GM21737 (cell line): ENCODE results near the gene PIKFYVE.
A peak's percentile ranks its signal among the peaks of the same experiment; 100 is the strongest.
"Not testable (repeated sequence)": the region's sequence is repeated elsewhere in the genome, so short reads cannot be mapped to it uniquely, and the experiment has no call there.

Source experiments
- ATAC-seq: cut with Tn5 transposase; IDR thresholded peaks from one replicate; pipeline ENCODE4 v1.9.1; 2021; ENCODE audit warnings: mild to moderate bottlenecking, moderate library complexity; ENCODE audit not compliant: unreplicated experiment

PIKFYVE gene

GRCh38 chr2:208254871-208255556, 11.0 kb upstream of the PIKFYVE start, which contains the start of gene IDH1:
IDH1 (minus strand) TSS chr2:208255071; CDS start chr2:208251551, 3,520 bp downstream.
- ATAC-seq, result peak; percentile 74

DNA sequence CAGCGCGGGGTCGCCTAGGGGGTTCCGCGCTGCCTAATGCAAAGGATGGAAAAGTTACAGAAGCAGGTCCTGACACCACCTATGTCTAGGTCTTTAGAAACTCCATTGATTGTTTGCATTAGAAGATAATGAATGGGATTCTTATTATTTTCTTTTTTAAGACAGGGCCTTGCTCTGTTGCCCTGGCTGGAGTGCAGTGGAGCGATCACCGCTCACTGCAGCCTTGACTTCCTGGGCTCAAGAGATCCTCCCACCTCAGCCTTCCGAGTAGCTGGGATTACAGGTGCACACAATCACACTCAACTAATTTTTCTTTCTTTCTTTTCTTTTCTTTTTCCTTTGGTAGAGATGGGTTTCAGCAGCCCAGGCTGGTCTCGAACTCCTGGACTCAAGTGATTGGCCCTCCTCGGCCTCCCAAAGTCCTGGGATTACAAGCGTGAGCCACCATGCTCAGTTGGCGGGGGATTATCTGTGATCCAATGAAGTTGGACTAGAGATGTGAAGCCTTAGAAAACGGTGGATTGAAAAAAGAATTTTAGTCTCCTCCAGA, 10.4 kb upstream of the PIKFYVE start:
- peak; percentile 14 for ATAC-seq

GRCh38 chr2:208256192-208256782, 9.8 kb upstream of the PIKFYVE start:
- ATAC-seq, result no peak

DNA sequence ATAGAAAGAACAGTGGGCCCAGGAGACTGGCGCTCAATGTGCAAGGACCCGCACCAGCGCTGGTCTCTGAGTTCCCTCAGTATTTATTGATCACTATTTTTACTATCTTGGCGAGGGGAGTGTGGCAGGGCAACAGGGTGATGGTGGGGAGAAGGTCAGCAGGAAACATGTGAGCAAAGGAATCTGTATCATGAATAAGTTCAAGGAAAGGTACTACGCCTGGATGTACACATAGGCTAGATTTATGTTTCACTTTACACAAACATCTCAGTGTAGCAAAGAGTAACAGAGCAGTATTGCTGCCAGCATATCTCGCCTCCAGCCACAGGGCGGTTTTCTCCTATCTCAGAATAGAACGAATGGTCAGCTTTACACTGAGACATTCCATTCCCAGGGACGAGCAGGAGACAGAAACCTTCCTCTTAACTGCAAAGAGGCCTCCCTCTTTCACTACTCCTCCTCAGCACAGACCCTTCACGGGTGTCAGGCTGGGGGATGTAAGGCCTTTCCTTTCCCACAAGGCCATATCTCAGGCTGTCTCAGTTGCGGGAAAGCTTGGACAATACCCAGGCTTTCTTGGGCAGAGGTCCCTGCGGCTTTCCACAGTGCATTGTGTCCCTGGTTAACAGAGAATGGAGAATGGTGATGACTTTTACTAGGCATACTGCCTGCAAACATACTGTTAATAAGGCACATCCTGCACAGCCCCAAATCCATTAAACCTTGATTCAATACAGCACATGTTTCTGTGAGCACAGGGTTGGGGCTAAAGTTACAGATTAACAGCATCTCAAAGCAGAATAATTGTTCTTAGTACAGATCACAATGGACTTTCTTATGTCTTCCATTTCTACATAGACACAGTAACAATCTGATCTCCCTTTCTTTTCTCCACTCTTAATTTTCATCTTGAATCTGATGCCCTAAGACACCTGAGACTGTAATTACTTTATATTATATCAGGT, 8.9 kb upstream of the PIKFYVE start:
- ATAC-seq, result not testable (repeated sequence)

DNA sequence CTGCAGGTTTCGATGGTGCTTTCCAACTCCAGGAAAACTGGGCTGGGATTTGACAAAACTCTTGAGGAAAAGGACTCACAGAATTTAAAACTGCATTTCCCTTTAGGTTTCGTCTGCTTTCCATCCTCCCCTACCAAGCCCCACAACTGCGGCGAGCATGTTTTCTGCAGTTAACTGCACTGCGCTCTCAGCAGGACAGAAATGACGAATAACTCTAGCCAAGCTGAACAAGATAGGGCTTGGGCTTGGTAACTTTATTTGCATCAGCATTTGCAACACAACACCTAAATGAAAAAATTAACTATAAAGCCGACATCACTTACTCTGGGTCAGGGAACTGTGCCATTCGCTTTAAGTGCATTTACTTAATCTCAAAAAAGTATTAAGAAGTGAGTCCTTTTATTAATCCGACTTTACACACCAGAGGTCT, 669 bp upstream of the PIKFYVE start:
- ATAC-seq, result peak; percentile 34

GRCh38 chr2:208266553-208266893, 468 bp downstream of the PIKFYVE start:
- peak; percentile 10 for ATAC-seq

DNA sequence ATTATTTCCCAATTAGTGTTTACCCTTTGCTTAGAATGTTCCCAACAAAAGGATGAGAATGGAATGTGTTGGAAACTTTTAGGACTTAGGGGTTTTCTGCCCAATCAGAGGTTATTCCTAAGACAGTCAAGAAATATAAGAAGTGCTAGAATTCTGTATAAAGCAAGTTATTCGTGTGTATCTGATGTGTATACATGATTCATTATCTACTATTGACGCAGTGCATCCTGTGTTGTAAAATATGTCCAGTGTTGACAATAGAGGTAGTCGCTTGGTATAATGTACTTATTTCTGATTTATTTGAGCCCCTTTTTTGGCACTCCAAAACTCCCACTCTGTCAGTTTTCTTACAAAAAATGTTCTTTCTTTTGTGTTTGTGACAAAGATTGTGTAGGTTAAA, 881 bp downstream of the PIKFYVE start:
- no peak for ATAC-seq

GRCh38 chr2:208267526-208267925, 1.5 kb downstream of the PIKFYVE start:
- not testable (repeated sequence) for ATAC-seq

- ATAC-seq, result no peak
These were observed 2.3 kb downstream of the PIKFYVE start for GRCh38 chr2:208268156-208268952.

- no peak for ATAC-seq
These were observed 3.0 kb downstream of the PIKFYVE start for GRCh38 chr2:208269091-208269490.

DNA sequence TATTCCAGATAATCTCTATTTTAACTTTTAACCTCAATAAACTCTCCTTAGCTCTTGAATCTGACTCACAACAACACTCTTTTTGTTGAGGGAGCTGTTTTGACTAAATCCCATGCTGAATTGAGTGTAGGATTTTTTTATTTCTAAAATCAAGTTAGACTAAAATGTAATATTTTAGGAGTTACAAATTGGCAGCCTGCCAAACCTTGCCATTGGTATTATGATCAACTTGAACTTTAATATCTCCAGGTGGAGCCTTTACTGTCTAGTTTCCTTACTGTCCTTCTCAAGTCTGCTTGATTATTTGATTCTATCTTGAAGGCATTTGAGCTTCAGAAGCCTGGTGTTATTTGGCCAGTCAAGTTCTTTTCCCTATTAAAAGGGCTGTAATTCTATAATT, 8.7 kb downstream of the PIKFYVE start:
- no peak for ATAC-seq

GRCh38 chr2:208278549-208278948, 12.5 kb downstream of the PIKFYVE start:
- no peak for ATAC-seq

GRCh38 chr2:208279236-208279635, 13.2 kb downstream of the PIKFYVE start:
- no peak for ATAC-seq

DNA sequence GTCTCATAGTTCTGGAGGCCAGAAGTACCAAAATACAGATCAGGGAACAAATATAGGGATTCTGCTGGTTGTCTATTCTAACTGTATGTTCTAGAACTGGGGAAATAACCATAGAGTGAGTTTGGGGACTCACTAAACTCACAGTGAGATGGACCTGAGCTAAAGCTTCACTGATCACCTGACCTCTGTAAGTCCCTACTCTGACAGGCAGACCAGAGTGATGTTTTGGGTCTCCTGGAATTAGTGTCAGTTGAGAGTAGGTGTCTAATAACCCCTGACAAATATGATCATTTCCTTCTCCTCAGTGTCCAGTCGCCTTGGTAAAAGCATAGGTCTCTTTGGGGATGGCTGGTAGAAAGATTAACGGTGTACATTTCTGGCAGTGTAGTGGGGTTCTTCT, 14.2 kb downstream of the PIKFYVE start:
- ATAC-seq, result no peak

DNA sequence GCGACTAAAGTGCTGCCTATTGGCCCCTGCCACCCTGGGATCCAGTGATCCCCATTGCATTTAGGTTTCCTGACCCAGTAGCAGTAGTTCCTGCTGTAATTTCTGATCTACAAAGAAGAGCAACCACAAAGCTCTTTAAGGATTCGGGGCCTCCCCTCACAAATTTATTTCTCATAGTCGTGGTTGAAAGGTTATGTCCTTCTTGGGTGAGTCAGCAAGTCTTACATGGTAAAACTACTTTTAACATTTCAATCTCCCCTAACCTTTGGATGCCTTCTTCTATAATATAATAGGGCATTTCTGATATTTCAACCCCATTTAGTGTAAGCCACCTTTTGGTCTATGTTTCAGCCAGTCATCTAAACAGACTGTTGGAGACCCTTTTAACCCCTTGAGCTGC, 14.9 kb downstream of the PIKFYVE start:
- ATAC-seq, result peak; percentile 47

DNA sequence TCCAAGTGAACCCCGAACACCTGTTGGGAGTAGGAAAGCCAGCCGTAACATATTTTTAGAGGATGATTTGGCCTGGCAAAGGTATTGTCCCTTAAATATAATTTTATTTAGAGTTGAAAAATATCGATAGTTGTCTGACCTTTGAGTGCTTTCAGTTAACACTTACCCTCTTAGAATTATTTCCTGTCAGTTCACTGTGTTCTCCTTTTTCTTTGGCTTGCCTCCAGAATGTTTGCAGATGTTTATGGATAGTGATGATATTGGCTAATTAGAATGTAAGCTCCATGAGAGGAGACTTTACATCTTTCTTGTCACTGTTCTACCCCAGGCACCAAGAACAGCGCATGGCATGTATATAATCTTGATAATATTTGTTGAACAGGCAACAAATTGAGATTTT, 19.8 kb downstream of the PIKFYVE start:
- no peak for ATAC-seq

DNA sequence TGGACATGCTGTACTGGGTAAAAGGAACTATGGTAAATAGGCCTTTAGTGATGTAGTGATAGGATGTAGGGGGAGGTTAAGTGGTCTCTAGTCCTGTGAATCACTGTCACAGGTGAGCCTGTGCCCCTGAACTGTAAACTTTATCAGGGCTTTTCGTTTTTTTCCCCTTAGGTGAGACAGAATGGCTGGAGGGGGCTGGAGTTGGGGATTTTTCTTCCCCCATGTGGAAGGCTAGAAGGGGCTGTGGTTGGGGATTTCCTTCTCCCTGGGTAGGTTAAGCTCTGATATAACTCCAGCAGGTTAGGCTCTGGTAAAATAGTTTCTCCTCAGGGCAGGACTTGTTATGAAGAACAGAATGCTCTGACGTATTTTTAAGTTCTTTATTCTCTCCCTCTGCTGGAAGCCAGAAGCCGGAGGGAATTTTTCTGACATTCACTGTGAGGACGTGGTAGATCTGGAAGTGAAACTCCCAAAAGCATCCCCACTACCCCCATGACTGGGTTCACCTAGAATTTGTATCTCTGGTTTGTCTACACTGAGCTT, 28.5 kb downstream of the PIKFYVE start:
- peak; percentile 51 for ATAC-seq

DNA sequence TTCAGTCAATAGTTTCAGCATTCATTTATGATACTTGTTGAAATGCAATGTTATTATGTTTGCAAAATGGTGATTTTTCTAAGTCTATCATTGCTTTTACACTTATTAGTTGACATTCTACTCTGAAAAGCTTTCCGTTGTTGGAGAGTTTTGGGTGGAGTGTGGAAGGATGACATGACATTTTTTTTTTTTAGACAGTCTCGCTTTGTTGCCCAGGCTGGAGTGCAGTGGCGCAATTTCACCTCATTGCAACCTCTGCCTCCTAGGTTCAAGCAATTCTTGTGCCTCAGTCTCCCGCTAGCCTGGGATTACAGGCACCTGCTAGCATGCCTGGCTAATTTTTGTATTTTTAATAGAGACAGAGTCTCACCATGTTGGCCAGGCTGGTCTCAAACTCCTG, 29.8 kb downstream of the PIKFYVE start:
- no peak for ATAC-seq

DNA sequence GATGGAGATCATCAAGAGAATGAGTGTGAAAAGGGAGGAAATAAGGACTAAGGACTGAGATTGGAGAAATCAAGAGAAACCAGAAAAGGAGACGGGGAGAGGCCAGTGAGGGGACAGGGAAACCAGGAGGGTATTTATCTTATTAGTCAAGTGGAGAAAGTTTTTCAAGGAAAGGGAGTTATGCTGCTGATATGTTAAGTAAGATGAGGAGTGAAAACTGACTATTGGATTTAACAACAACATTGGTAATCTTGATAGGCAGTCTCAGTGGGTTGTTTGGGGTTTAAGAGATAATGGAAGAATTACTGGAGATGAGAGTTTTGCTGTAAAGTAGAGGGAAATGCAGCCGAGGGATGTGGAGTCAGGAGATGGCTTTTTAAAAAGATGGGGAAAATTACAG, 30.6 kb downstream of the PIKFYVE start:
- no peak for ATAC-seq

GRCh38 chr2:208297961-208298360, 31.9 kb downstream of the PIKFYVE start:
- no peak for ATAC-seq
